Small intestine (tissue), 7 donors: Measurements from ENCODE around the gene VASH1. TPM values are rescaled to one million over a fixed set of nuclear protein-coding genes. Genes with fewer than 3 reads are reported as not detected.
A peak's percentile ranks its signal among the peaks of the same experiment; 100 is the strongest.

ENCODE experiments used
- DNase-seq, 2 donors: peaks; one replicate each; pipeline versions ENCODE4 v3.0.0 to v3.0.0-alpha.2; 2013
- FAIRE-seq: peaks from 2 replicates; lab custom pipeline; 2012; peaks lifted over from hg19 to GRCh38; lab: Jason Lieb, UNC
- H3K27ac ChIP-seq, 3 donors: one replicate each; pipeline ENCODE4 v1.5.1; 2013; ENCODE audit warnings: low read length in 2 of 3, mild to moderate bottlenecking in 2 of 3, control low read depth in 1 of 3, inconsistent platforms in 1 of 3, low read depth in 1 of 3, moderate library complexity in 1 of 3
- H3K27me3 ChIP-seq, 3 donors: one replicate each; pipeline ENCODE4 v1.6.1; 2013; ENCODE audit warnings: low read length in 3 of 3, inconsistent platforms in 1 of 3; ENCODE audit not compliant: control insufficient read depth in 3 of 3, insufficient read depth in 3 of 3
- H3K36me3 ChIP-seq, 3 donors: one replicate each; pipeline ENCODE4 v1.6.1; 2013; ENCODE audit warnings: low read length in 3 of 3, inconsistent platforms in 1 of 3, low read depth in 1 of 3, mild to moderate bottlenecking in 1 of 3, moderate library complexity in 1 of 3; ENCODE audit not compliant: control insufficient read depth in 3 of 3, insufficient read depth in 2 of 3
- H3K4me1 ChIP-seq, 3 donors: one replicate each; pipeline ENCODE4 v1.6.1; 2013; ENCODE audit warnings: low read length in 2 of 3, inconsistent platforms in 1 of 3, low read depth in 1 of 3, mild to moderate bottlenecking in 1 of 3, moderate library complexity in 1 of 3; ENCODE audit not compliant: control insufficient read depth in 3 of 3, insufficient read depth in 2 of 3
- H3K4me3 ChIP-seq, 3 donors: one replicate each; pipeline ENCODE4 v1.5.1; 2013; ENCODE audit warnings: low read length in 3 of 3, control low read depth in 1 of 3, inconsistent platforms in 1 of 3, low read depth in 1 of 3, mild to moderate bottlenecking in 1 of 3, moderate library complexity in 1 of 3
- H3K9me3 ChIP-seq, 2 donors: one replicate each; pipeline ENCODE4 v1.6.1; 2013; ENCODE audit warnings: low read depth in 1 of 2, low read length in 1 of 2; ENCODE audit not compliant: control insufficient read depth in 2 of 2, insufficient read depth in 1 of 2
- WGBS, 3 donors: extraction: QIAGEN DNeasy Blood & Tissue Kit; methylation state at CpG; one replicate each; pipeline ENCODE4 v1.1.7; 2013; 5-methylcytosine and 5-hydroxymethylcytosine counted together
- polyA plus RNA-seq, 4 donors: library from polyadenylated mRNA; stranded (reverse) in 3 of 4; unstranded in 1 of 4; fragments of 200-250 nt in 3 of 4; fragments of 120-200 nt in 1 of 4; gene quantifications; one replicate each; pipeline versions ENCODE4 v1.2.1 to v1.2.3, GENCODE V29; 2013
- donor health status: healthy with polysubstance abuse.
- donor health status: control.
- donor health status: control.
- donor health status: Bipolar disorder and iron deficiency.
- donor health status: healthy.

Gene VASH1
- polyA plus RNA-seq, 4 donors = 1.3 to 10.8 (median 5.3) TPM

DNA sequence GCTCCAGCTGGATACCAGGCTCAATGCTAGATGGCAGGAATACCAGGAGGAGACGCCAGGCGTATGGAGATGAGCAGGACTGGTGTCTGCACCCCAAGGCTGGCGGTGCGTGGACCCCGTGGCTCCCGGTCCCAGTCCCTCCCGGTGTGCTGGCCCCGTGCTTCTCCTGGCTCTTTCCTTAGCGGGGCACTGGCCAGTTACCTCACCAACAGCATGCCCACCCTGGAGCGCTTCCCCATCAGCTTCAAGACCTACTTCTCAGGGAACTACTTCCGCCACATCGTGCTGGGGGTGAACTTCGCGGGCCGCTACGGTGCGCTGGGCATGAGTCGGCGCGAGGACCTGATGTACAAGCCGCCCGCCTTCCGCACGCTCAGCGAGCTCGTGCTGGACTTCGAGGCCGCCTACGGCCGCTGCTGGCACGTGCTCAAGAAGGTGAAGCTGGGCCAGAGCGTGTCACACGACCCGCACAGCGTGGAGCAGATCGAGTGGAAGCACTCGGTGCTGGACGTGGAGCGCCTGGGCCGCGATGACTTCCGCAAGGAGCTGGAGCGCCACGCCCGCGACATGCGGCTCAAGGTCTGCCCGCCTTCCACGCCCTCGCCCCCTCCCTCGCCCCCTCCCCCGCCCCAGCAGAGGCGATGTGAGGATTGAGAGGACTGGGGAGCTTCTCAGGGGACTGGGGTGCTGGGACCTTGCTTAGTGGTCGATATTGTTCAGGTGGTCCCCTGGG lies 14.6 kb downstream of the VASH1 start:
- Histone ChIP-seq H3K9me3 (no peaks in the 10 kb centered on the region), H3K27me3 (no peaks in the 10 kb centered on the region), H3K4me3 (no peak overlapping the region), H3K27ac (no peak overlapping the region), H3K4me1 (peaks cover 0 to 24% (median 0%) of the 10 kb centered on the region in 3 donors), H3K36me3 (peaks cover 0 to 49% (median 0%) of the 10 kb centered on the region in 3 donors)
- FAIRE-seq (no peak), DNase-seq (no peak)
- 92 to 95% (median 93%) methylated on average over 53 to 54 of the region's 54 CpGs for WGBS, 3 donors

DNA sequence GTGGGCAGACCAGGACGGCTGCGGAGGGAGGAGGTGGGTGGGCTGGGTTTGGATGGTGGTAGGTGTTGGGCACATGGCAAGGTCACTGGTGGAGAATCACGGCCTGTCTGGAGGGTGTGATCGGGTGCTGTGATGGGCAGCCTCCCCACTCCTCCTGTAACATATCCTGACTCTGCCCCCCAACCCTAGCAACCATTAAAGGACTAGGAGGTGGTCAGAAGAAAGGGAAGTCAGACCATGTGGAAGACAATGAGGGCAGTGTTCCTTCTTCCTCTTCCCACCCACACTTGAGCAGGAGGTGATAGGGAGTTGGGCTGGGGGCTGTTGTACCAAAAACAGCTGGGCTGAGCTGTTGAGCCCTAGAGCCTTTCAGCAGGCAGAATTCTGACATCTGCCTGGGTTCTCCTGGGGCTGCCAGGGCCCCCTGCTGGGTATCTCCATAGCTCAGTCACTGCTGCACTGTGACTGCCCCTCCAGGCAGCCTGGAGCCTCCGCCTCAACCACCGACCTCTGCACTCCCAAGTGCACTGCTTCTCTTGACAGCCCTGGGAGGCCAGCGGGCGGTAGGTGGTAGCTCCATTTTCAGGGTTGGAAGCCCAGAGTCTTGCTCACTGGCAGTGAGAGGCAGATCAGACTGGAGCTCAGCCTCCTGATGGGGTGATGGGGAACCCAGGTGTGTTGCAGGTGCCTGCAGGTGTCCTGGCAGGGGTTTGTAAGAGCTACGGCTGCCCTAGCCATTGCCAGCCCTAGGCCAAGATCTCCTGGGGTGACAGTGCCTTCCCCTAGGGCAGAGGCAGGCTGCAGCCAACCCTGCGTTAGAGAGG lies 15.4 kb downstream of the VASH1 start:
- 55 to 74% (median 69%) methylated on average over 8 to 10 of the region's 10 CpGs for WGBS, 3 donors
- no peaks in the 10 kb centered on the region for H3K9me3 ChIP-seq
- H3K36me3 ChIP-seq = peaks cover 0 to 55% (median 0%) of the 10 kb centered on the region in 3 donors
- no peak overlapping the region for H3K4me3 ChIP-seq
- peaks cover 0 to 24% (median 0%) of the 10 kb centered on the region in 3 donors for H3K4me1 ChIP-seq
- no peak for FAIRE-seq
- no peak overlapping the region for H3K27ac ChIP-seq
- DNase-seq = peak in 1 of 2 donors; percentile 40
- no peaks in the 10 kb centered on the region for H3K27me3 ChIP-seq

DNA sequence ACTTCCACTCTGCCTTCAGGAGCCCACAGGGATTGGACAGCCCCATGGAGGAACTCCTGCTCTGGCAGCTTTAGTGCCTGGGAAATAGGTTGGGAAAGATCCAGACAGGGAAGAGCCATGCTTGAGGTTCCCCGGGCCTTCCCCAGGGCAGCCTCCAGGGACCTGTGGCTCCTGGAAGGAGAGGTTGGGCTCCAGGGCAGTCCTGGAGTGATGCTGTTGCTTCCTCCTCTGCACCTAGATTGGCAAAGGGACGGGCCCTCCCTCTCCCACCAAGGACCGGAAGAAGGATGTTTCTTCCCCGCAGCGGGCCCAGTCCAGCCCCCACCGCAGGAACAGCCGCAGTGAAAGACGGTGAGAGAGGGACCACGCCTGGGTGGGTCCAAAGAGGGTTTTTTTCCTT lies 16.5 kb downstream of the VASH1 start:
- 83 to 85% (median 84%) methylated on average over 6 to 9 of the region's 9 CpGs for WGBS, 3 donors

DNA sequence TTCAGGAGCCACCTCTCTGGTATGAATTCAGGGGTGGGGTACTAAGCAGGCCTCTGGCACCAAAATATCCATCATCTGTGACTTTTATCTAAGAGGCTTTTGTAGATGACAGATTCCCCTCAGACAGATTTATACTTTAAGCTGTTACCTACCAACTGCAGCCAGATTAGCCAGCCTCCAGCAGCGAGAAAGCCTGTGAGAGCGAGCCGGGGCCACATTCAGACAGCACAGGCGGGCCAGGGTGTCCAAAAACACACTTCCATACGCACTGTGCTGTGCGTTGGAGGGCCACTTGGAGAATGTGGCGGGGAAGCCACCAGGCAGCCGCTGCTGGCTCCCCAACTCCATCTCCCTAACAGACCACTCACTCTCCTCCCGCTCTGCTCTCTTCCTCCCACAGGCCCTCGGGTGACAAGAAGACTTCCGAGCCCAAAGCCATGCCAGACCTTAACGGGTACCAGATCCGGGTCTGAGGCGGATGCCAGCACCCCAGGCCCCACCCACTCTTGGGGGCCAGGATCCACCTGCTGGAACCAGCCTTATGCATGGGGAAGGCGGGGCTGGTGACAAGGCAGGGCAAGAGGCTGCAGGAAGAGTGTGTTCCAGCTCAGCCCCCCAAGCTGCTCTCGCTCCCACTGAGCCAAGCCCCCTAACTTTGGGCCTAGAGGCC lies 17.4 kb downstream of the VASH1 start:
- no peak for FAIRE-seq
- no peaks in the 10 kb centered on the region for H3K9me3 ChIP-seq

More for the DNA sequence above, 16.5 kb downstream of the VASH1 start:
- Histone ChIP-seq H3K4me3 (no peak overlapping the region), H3K27me3 (no peaks in the 10 kb centered on the region), H3K4me1 (peaks cover 0 to 18% (median 0%) of the 10 kb centered on the region in 3 donors), H3K27ac (no peak overlapping the region), H3K9me3 (no peaks in the 10 kb centered on the region), H3K36me3 (peaks cover 0 to 65% (median 0%) of the 10 kb centered on the region in 3 donors)
- DNase-seq (no peak), FAIRE-seq (no peak)

DNA sequence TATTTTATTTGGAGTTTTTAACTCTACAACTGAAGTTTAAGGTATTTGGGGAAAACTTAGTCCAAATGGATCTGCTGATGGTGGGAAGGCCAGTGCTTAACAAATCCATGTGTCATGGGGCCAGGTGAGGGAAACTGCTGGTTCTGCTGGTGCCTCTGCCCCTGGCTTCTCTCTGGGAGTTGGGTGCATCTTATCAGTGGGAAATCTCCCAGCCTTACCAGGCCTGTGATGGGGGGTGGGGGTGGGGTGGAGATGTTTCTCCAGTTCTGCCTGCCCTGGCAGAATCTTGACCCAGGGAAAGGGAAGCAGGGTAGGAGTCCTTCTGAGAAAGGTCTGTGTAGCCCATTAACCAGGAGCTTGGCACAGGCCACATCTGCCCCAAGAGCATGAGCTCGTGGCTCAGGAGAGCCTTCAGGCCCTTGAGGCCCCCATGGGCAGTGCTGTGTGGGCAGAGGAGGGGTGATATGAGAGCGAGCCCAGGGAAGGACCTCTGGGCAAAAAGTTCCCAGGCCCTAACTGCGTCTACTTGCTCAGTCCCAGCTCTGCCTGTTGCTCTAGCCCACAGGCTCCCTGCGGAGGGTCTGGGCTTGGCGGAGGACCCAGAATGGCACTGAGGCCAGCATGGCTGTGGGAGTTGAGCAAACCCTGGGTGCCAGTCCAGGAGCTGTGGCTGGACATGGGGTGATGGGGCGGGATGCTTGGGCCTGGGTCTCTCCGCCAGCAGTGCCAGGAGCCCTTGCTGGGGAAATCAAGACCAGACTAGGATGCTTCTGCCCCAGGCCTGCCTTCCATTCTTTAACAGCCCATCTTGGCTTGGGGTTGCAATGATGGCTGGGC lies 18.2 kb downstream of the VASH1 start:
- no peak overlapping the region for H3K27ac ChIP-seq
- DNase-seq (no peak), FAIRE-seq (no peak)
- H3K4me1 ChIP-seq = peaks cover 0 to 5% (median 0%) of the 10 kb centered on the region in 3 donors
- no peak overlapping the region for H3K4me3 ChIP-seq
- H3K36me3 ChIP-seq = peaks cover 0 to 74% (median 0%) of the 10 kb centered on the region in 3 donors
- 92 to 94% (median 94%) methylated on average over 7 of the region's 7 CpGs for WGBS, 3 donors
- H3K9me3 ChIP-seq = no peaks in the 10 kb centered on the region
- no peaks in the 10 kb centered on the region for H3K27me3 ChIP-seq

More for the DNA sequence above, 17.4 kb downstream of the VASH1 start:
- no peak overlapping the region for H3K4me3 ChIP-seq
- no peaks in the 10 kb centered on the region for H3K27me3 ChIP-seq
- peaks cover 0 to 74% (median 0%) of the 10 kb centered on the region in 3 donors for H3K36me3 ChIP-seq
- no peak overlapping the region for H3K27ac ChIP-seq
- 85 to 90% (median 87%) methylated on average over 16 of the region's 16 CpGs for WGBS, 3 donors
- DNase-seq = no peak
- H3K4me1 ChIP-seq = peaks cover 0 to 10% (median 0%) of the 10 kb centered on the region in 3 donors

DNA sequence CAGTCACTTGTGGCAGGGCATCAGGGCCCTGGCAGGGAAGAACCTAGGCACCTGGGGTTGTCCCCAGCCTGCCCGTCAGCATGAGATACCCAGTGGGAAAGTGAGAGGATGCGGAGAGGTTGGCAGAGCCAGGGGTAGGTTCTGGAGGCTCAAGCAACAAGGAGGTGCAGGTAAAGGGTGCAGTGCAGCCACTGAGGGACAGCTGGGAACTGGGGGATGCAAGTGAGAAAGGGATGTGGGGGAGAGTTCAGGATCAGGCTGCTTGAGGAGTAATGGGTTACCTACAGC lies 18.7 kb downstream of the VASH1 start:
- peaks cover 0 to 78% (median 0%) of the 10 kb centered on the region in 3 donors for H3K36me3 ChIP-seq
- no peaks in the 10 kb centered on the region for H3K27me3 ChIP-seq
- WGBS, 3 donors = 96 to 97% (median 96%) methylated on average over 2 of the region's 2 CpGs
- H3K27ac ChIP-seq = no peak overlapping the region
- FAIRE-seq (no peak), DNase-seq (no peak)
- no peak overlapping the region for H3K4me3 ChIP-seq
- H3K9me3 ChIP-seq = no peaks in the 10 kb centered on the region
- H3K4me1 ChIP-seq = peaks cover 0 to 5% (median 0%) of the 10 kb centered on the region in 3 donors

DNA sequence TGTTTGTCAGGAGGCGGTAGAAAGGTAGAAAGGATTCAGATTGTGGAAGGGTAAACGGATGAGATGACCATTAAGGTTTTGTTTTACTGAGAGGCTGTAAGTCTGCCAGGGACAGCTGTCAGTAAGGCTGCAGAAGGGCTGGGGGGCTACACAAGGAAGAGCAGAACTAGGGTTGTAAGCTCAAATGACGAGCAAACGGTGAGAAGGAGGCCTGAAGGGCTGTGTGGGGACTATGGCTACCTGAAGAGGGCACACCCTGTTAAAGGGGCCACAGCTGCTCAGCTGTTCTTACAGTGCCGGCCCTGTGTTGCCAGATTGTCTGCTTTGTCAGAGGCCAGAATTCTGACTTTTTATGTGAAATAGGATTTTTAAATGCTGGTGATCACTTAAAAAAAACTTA lies 19.1 kb downstream of the VASH1 start:
- WGBS, 3 donors = 63 to 70% (median 66%) methylated on average over 5 of the region's 5 CpGs
- Histone ChIP-seq H3K27me3 (no peaks in the 10 kb centered on the region), H3K4me3 (no peak overlapping the region), H3K36me3 (peaks cover 0 to 75% (median 0%) of the 10 kb centered on the region in 3 donors), H3K4me1 (peaks cover 0 to 5% (median 0%) of the 10 kb centered on the region in 3 donors), H3K27ac (no peak overlapping the region), H3K9me3 (no peaks in the 10 kb centered on the region)
- FAIRE-seq (no peak), DNase-seq (no peak)
